Measurements from ENCODE around the gene DYNC1LI1. TPM values are rescaled to one million over a fixed set of nuclear protein-coding genes. Genes with fewer than 3 reads are reported as not detected.

The DYNC1LI1 gene
- total RNA-seq, 2 donors from 2014 or later: 19.0 to 21.6 TPM

GRCh38 chr3:32482693-32483092, 88.0 kb downstream of the DYNC1LI1 start:
- Histone ChIP-seq H3K27ac (no peak overlapping the region), H3K9me3 (no peaks in the 10 kb centered on the region)
- intact Hi-C loops (cut with DNase I): no loop called here

DNA sequence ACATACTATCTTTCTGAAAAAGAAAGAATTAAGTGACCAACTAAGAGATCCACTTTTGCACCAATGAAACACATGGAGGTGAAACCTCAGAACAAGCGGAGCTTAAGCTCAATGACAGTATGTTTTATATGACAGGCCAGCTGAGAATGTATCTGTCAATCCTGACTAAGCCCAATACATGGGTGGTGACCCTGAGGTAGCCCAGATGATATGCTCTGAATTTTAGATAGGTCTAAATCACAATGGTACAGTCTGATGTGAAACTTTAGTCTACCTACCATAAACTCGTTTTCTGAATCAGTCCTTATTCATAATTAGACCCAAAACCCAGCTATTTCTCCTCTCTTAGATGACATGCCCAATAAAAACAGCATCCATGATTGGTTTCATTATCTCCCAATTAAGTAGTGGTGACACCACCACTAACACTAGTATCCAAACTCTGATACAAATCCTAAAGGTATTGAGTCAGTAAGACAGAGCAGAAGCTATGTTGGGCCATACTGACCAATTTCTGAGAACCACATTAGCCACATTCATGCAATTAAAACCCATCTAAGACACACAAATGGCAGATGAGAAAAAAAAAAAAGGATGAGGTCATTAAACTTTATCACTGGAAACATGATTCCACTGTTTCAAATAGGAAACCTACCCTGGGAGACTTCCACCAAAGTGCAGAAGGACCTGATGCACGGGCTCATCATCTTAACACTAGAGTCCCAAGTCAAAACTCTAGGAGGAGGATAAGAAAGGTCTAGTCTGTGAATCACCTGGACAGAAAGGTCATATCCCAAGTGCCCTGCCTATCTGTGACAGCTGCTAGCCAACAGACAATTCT, 88.6 kb downstream of the DYNC1LI1 start:
- Histone ChIP-seq H3K9me3 (no peaks in the 10 kb centered on the region), H3K9ac (ENCODE audit: low read depth in 2 of 2, low read length in 2 of 2) (no peak overlapping the region), H3K4me3 (no peak overlapping the region), H3K4me1 (no peaks in the 10 kb centered on the region), H3K27ac (no peak overlapping the region), H3K27me3 (no peaks in the 10 kb centered on the region), H3K36me3 (no peaks in the 10 kb centered on the region)
- DNase-seq: no peak
- TF ChIP-seq, protein P1, sequence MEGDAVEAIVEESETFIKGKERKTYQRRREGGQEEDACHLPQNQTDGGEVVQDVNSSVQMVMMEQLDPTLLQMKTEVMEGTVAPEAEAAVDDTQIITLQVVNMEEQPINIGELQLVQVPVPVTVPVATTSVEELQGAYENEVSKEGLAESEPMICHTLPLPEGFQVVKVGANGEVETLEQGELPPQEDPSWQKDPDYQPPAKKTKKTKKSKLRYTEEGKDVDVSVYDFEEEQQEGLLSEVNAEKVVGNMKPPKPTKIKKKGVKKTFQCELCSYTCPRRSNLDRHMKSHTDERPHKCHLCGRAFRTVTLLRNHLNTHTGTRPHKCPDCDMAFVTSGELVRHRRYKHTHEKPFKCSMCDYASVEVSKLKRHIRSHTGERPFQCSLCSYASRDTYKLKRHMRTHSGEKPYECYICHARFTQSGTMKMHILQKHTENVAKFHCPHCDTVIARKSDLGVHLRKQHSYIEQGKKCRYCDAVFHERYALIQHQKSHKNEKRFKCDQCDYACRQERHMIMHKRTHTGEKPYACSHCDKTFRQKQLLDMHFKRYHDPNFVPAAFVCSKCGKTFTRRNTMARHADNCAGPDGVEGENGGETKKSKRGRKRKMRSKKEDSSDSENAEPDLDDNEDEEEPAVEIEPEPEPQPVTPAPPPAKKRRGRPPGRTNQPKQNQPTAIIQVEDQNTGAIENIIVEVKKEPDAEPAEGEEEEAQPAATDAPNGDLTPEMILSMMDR (IDR thresholded peaks at IDR 0.05): no peak
- intact Hi-C loops (cut with DNase I): no loop called here

More at GRCh38 chr3:32482693-32483092, 88.0 kb downstream of the DYNC1LI1 start:
- Histone ChIP-seq H3K9ac (ENCODE audit: low read depth in 2 of 2, low read length in 2 of 2) (no peak overlapping the region), H3K36me3 (no peaks in the 10 kb centered on the region), H3K27me3 (no peaks in the 10 kb centered on the region), H3K4me3 (no peak overlapping the region), H3K4me1 (no peaks in the 10 kb centered on the region)
- DNase-seq: no peak
- TF ChIP-seq, protein P1 (IDR thresholded peaks at IDR 0.05): no peak

DNA sequence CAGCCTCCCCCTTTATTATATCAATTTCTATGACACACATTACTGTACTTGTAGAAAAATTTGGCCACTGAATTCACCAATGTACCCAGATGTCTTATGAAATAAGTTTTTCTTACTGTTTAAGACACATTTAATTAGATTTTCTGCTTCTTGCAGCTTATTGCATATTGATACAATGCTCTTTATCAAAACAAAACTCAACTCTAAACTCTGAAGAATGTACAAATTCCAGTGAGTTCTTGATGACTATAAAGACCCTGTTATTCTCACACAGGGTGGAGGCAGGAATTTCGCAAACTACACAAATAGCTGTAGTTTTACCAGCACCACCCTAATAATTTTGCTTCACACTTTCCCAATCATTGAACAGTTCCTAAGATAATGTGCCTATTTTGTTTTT, 90.1 kb downstream of the DYNC1LI1 start:
- Histone ChIP-seq H3K27ac (no peak overlapping the region), H3K4me3 (no peak overlapping the region), H3K36me3 (no peaks in the 10 kb centered on the region), H3K9ac (ENCODE audit: low read depth in 2 of 2, low read length in 2 of 2) (no peak overlapping the region), H3K27me3 (no peaks in the 10 kb centered on the region), H3K4me1 (no peaks in the 10 kb centered on the region), H3K9me3 (no peaks in the 10 kb centered on the region)
- intact Hi-C loops (cut with DNase I): no loop called here
- TF ChIP-seq, protein P1 (IDR thresholded peaks at IDR 0.05): no peak
- DNase-seq: no peak

Small RNA genes within 50 kb of the gene (microRNA-seq; reads per million reads assigned to microRNA genes)
- not detected for gene MIR548AY

Other genes with a start within 250 kb of the DYNC1LI1 start
- 1 to 10 TPM; 5.8 to 5.9 TPM for gene CMTM7, start 179.0 kb downstream of the DYNC1LI1 start, total RNA-seq
- 10 to 100 TPM; 55.3 to 73.7 TPM for gene CMTM6, start 68.0 kb downstream of the DYNC1LI1 start, total RNA-seq
- gene CNOT10, start 114.3 kb upstream of the DYNC1LI1 start, total RNA-seq: 10 to 100 TPM; 23.8 to 34.1 TPM
- under 1 TPM in 1 of 2 donors, not detected in 1; 0.40 TPM for gene TRIM71, start 247.1 kb upstream of the DYNC1LI1 start, total RNA-seq

Data from colonic mucosa (tissue), 4 donors.